ENCODE measurements around the gene ITPR3.

ITPR3 gene

DNA sequence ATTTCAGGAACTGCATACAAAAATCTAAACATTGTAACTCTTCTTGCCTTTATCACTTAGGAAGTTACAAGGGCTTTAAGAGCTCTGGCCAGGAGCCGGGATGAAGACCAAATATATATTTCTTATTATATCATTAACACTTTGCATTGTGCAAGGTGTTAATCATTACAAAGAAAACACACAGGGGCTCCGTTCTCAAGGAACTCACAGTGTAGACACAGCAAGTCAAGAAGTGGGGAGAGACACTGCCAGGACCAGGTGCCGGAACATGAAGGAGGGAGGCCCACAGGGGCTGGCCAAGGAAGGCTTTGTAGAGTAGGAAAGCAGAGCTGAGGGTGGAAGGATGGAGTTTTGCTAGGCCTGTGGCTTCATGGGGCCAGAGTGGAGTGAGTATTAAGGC, 17.4 kb downstream of the ITPR3 start:
- no peak for DNase-seq (ENCODE audit: low spot score)

- no peak for DNase-seq (ENCODE audit: low spot score)
Observed at GRCh38 chr6:33639559-33639958, 18.4 kb downstream of the ITPR3 start.

DNA sequence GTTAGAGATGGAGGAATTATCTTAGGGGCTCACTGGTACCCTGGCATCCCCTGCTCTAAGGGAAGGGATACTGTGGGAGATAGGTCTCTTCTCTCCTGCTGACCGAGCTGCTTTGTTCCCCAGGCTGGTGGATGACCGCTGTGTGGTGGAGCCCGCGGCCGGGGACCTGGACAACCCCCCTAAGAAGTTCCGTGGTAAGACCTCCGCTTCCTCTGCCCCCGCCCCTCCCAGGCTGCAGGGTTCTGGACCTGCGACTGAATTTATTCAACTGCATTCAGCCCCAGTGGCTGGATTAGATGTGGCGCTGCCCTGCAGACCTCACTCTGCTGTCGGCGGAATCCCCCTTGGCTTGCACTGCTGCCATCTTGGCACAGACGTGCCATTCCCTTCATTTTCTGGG, 19.2 kb downstream of the ITPR3 start:
- DNase-seq (ENCODE audit: low spot score): no peak

- no peak for DNase-seq (ENCODE audit: low spot score)
Observed at GRCh38 chr6:33641144-33641543, 20.0 kb downstream of the ITPR3 start.

DNA sequence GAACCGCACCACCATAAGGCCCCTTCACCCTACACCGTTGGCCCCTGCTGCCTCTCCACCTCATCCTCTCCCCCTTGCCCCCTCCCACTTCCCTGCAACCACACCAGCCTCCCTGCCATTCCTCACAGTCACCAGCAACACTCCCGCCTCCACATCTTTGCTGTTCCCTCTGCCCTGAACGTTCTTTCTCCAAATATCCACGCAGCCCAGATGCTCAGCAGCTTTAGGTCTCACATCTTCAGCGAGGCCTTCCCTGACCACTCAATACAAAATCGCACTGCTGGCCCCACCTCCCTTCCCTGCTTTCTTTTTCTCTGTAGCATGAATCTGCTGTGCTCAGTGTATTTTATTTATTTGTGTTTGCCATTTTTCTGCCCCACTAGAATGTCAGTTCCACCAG, 20.5 kb downstream of the ITPR3 start:
- no peak for DNase-seq (ENCODE audit: low spot score)

DNA sequence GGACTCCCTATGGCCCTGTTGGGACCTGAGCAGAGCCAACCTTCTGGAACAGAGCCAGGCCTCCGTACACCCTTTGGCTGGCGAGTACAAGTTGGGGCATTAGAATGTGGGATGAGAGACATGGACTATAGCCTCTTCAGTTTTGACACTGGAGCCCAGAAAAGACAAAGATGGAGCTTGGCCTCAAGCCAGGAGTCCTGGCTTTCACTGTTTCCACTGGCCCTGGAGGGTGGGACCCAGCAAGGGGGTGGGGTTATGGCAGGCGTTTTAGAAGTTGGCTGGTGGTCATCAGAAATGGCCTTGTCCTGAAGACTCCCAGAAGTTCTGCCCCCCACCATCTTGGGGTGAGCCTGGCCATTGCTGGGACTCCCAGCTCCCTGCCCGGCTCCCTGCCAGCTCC, 21.8 kb downstream of the ITPR3 start:
- DNase-seq (ENCODE audit: low spot score): no peak

- DNase-seq (ENCODE audit: low spot score): no peak
Observed at GRCh38 chr6:33651403-33651802, 30.3 kb downstream of the ITPR3 start.

- DNase-seq (ENCODE audit: low spot score): no peak
Observed at GRCh38 chr6:33652002-33652401, 30.9 kb downstream of the ITPR3 start.

DNA sequence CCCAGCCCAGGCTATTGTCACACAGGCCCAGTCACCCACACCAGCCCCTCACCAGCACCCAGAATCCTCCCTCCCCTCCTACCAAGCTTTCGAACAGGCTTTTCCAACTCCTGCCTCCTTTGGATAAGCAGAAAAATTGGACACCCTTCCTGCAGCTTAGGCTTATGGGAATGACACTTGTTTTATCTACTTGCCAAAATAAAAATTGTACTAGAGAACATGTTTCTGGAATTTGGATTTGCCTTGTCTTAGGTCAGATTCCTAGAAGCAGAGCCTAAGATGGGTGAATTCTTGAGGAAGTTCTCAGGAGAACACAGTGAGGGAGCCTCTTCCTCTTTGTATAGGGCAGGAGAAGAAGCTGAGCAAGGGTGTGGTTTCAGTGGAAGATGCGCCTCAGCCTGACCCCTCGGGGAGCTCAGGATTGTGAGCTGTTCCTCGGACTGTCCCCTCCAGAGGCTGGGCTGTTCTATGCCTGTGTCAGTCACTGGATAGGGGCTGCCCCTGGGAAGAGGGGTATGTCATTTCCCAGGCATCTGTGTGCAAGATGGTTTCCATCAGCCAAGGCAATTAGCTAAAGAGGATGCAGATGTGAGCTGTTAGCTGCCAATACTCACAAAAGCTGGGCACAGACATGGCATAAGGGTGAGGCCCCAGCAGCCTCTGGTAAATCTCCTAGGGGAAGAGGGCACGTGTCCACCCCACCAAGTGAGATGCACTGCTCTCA, 33.9 kb downstream of the ITPR3 start:
- DNase-seq (ENCODE audit: low spot score): no peak

DNA sequence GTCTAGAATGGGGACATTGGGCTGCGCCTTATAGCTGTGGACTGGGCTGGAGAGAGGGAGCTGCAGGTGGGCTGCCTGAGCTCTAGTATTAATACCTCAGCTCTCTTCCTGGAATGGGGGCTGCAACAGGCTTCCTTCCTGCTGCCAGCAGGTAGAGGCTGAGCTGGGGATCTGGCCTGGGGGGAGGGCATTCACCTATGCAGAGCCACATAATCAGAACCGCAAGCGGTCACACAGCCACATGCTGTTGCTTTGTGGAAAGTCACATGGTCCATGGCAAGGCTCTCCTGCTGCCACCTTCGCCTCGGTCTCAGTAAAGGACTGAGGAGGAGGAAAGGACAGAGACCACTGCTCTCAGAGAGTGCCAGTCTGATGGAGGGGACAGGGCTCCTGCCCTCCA, 35.7 kb downstream of the ITPR3 start:
- DNase-seq (ENCODE audit: low spot score): no peak

GRCh38 chr6:33658982-33659689, 38.0 kb downstream of the ITPR3 start:
- DNase-seq (ENCODE audit: low spot score): no peak

DNA sequence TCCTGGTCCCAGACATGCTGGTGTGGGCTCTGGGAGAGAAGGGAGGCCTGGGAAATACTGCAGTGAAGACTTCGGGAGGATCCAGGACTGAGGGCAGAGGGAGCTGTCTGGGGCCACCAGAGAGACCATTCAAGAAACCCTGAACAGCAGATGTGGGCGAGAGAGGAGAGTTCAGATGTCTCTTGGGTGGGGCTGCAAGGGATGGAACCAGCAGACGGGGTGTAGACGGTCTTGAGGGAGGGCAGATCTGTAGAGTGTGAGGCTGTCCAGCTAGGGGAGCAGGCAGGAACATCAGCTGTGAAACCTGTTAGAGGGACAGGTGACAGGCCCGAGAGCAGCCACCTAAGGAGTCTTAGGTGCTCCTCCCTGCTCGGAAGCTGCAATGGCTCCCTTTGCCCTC, 38.9 kb downstream of the ITPR3 start:
- no peak for DNase-seq (ENCODE audit: low spot score)

DNA sequence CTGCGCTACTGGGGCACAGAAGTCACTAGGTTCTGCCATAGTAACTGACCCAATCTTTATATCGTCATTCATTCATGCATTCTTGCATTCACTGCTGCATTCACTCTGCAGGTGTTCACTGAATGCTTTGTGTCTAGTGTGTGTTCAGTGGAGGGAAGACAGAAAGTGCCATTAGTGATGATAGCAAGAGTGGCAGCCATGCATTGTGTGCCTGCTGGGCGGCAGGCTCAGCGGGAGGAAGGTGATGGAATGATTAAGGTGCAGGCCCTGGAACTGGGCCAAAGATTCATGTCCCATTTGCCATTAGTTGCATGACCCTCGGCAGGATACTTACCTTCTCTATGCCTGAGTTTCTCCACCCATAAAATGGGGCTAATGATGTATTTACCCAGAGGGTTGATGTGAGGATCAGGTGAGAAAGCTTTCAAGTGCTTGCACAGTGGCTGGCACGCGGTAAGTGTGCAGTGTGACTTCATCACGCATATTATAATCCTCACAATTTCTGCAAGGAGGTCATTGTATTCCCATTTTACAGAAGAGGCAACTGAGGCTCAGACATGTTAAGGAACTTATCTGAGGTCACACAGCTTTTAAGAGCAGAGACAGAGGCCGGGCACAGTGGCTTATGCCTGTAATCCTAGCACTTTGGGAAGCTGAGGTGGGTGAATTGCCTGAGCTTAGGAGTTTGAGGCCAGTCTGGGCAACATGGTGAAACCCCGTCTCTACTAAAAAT, 40.1 kb downstream of the ITPR3 start:
- DNase-seq (ENCODE audit: low spot score): no peak

DNA sequence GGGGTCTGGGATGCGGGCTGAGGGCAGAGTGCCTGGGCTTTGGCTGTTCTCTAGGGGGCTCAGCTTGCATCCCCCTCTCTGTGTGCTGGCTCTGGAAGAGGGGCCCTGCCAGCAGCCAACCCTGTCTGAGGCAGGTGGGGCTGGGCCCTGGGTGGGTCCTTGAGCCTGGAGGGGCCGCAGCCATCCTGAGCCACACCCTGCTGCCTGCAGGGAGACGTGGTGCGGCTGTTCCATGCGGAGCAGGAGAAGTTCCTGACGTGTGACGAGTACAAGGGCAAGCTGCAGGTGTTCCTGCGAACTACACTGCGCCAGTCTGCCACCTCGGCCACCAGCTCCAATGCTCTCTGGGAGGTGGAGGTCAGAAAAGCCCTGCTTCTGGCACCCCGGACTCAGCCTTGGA, 41.2 kb downstream of the ITPR3 start:
- DNase-seq (ENCODE audit: low spot score): no peak

DNA sequence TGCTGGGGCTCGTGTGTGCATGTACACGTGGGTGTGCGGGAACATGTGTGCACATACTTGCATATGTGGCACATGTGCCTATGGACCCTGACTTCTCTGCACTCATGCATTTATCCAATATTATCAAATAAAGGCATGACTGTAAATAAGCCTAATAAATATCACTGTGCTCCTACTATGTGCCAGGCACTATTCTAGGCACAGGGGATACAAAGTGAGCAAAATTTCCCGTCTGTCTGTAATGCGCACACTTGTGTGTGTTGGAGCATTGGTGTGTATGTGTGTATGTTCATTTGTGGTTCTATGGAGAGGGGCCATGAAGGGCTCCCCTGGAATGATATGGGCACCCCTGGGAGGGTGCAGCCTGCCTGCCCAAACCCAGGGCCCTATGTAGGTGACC, 41.9 kb downstream of the ITPR3 start:
- no peak for DNase-seq (ENCODE audit: low spot score)

- DNase-seq (ENCODE audit: low spot score): no peak
Observed at GRCh38 chr6:33663727-33664449, 42.8 kb downstream of the ITPR3 start.

GRCh38 chr6:33664506-33665057, 43.5 kb downstream of the ITPR3 start:
- DNase-seq (ENCODE audit: low spot score): no peak

DNA sequence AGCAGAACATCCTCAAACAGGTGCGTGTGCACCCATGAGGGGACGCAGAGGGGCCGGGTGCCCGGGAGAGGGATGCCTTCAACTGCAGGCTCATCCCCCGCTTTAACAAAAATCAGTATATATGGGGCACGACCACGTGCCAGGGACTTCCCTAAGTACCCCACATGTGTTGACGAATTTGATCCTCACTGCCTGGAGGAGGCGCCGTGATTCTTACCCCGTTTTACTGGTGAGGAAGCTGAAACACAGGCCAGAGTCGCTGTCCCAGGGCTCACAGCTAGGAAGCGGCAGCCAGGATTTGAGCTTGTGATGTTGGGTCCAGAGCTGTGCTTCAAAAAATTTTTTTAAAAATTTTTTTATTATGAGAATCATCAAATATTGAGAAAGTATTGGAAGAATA, 44.8 kb downstream of the ITPR3 start:
- DNase-seq (ENCODE audit: low spot score): no peak

- no peak for DNase-seq (ENCODE audit: low spot score)
Observed at GRCh38 chr6:33667072-33667471, 46.0 kb downstream of the ITPR3 start.

- DNase-seq (ENCODE audit: low spot score): no peak
Observed at GRCh38 chr6:33667776-33668175, 46.7 kb downstream of the ITPR3 start.

DNA sequence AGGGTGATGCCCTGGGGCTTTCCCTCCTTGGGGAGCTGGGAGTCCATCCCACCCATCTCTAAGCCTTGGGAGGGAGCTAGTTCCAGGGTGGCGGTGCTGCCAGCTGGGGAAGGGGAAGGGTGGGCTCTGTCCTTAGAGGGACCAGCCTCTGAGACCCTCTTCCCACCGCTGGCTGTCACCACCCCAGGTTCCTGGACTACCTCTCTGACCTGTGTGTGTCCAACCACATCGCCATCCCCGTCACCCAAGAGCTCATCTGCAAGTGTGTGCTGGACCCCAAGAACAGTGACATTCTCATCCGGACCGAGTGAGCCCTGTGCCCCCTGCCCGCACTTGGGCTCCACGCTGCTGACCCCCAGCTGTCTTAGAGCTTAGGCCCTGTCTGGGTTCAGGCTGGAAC, 47.2 kb downstream of the ITPR3 start:
- no peak for DNase-seq (ENCODE audit: low spot score)

- peak; percentile 29 for DNase-seq (ENCODE audit: low spot score)
Observed at GRCh38 chr6:33668914-33669313, 47.8 kb downstream of the ITPR3 start.
